ENCODE measurements around the gene IDH2. TPM values are rescaled to one million over a fixed set of nuclear protein-coding genes. Genes with fewer than 3 reads are reported as not detected.
"Not testable (repeated sequence)": the region's sequence is repeated elsewhere in the genome, so short reads cannot be mapped to it uniquely, and the experiment has no call there.

IDH2 gene
- total RNA-seq, 1 experiment from 2014 or later: 48.1 TPM

- BruUV-seq (replicated peaks): no TSS peak
- no peak overlapping the region for H3K4me2 ChIP-seq (ENCODE audit: low read length)
- H3K9ac ChIP-seq (ENCODE audit: low read length): no peak overlapping the region
- POLR2A ChIA-PET: no interaction called here
- TF ChIP-seq TCF7L2 (IDR thresholded peaks at IDR 0.05; ENCODE audit: borderline replicate concordance, extremely low read depth, insufficient read depth, insufficient read length): no peak
- TF ChIP-seq CTCF (IDR thresholded peaks at IDR 0.05 in 2 of 3, conservative IDR thresholded peaks at IDR 0.05 in 1 of 3; ENCODE audit: borderline replicate concordance in 1 of 3, insufficient read depth in 1 of 3, low read depth in 2 of 3, low read length in 2 of 3): no peak
- no peak for TF ChIP-seq FOSL1 (IDR thresholded peaks at IDR 0.05; ENCODE audit: low read depth)
- TF ChIP-seq RAD21 (IDR thresholded peaks at IDR 0.05; ENCODE audit: low read depth): no peak
- no peak for TF ChIP-seq CBX3 (IDR thresholded peaks at IDR 0.05; ENCODE audit: low read depth)
- no peak for TF ChIP-seq EZH2 (IDR thresholded peaks at IDR 0.05)
- no peak for TF ChIP-seq EZH2phosphoT487 (IDR thresholded peaks at IDR 0.05; ENCODE audit: borderline replicate concordance)
- no peak for TF ChIP-seq ZFX (IDR thresholded peaks at IDR 0.05)
- no peak for TF ChIP-seq EGR1 (IDR thresholded peaks at IDR 0.05; ENCODE audit: low read depth)
- TF ChIP-seq ZNF274 (IDR thresholded peaks at IDR 0.05; ENCODE audit: low read depth, low read length): no peak
- TF ChIP-seq ZBTB33 (IDR thresholded peaks at IDR 0.05; ENCODE audit: extremely low read depth, insufficient replicate concordance, low read length): no peak
- TF ChIP-seq YY1 (IDR thresholded peaks at IDR 0.05; ENCODE audit: extremely low read depth, insufficient replicate concordance, low read depth, low read length): no peak
- no peak for TF ChIP-seq ATF3 (IDR thresholded peaks at IDR 0.05)
- no peak for TF ChIP-seq ELF1 (IDR thresholded peaks at IDR 0.05; ENCODE audit: borderline replicate concordance, low read depth)
- no peak for TF ChIP-seq CEBPB (IDR thresholded peaks at IDR 0.05; ENCODE audit: low read depth)
- RAD21 ChIA-PET (ENCODE audit: low non-redundant PET in 1 of 2, low total read pairs in 2 of 2, uncharacterized antibody in 2 of 2, unreplicated experiment in 2 of 2): no interaction called here
- no peaks in the 10 kb centered on the region for H3K9me2 ChIP-seq (ENCODE audit: insufficient read depth)
- H3K36me3 ChIP-seq (ENCODE audit: control insufficient read depth in 1 of 2, insufficient read depth in 2 of 2, low read length in 2 of 2): no peaks in the 10 kb centered on the region
- no peaks in the 10 kb centered on the region for H3K9me3 ChIP-seq (ENCODE audit: control insufficient read depth in 1 of 2, insufficient read depth in 1 of 2, low read depth in 1 of 2, low read length in 2 of 2)
- intact Hi-C loops (cut with micrococcal nuclease): loop anchor here (10.0 kb wide), 1 partner anchor 343 kb away; no protein-coding TSS in a partner anchor
- no peaks in the 10 kb centered on the region for H3K79me2 ChIP-seq (ENCODE audit: insufficient read depth, low read length)
- no peaks in the 10 kb centered on the region for H4K20me1 ChIP-seq (ENCODE audit: insufficient read depth)
- CTCF ChIA-PET: interaction anchor here (1.2 to 2.7 kb wide), 4 partner anchors 10 to 151 kb away, joined by 3 to 19 read pairs (median 13); no protein-coding TSS in a partner anchor
- H2AFZ ChIP-seq (ENCODE audit: low read depth, low read length, poor library complexity, severe bottlenecking): no peak overlapping the region
- no peak overlapping the region for H3K4me3 ChIP-seq (replicated peaks in 1 of 2; ENCODE audit: low read depth in 1 of 2, low read length in 2 of 2)
- H3K4me1 ChIP-seq (ENCODE audit: control insufficient read depth in 1 of 2, insufficient read depth in 2 of 2, low read length in 2 of 2): peaks cover 0 to 7% of the 10 kb centered on the region in 2 experiments; a peak in 3 of 4 replicates
- ATAC-seq (no peak), DNase-seq (ENCODE audit: low read depth, low spot score) (no peak)
- no peak overlapping the region for H3K27ac ChIP-seq (ENCODE audit: low read depth, low read length)
- no peaks in the 10 kb centered on the region for H3K27me3 ChIP-seq (ENCODE audit: insufficient read depth, low read length)
These were observed 39.4 kb upstream of the IDH2 start for GRCh38 chr15:90141646-90142045.

GRCh38 chr15:90139549-90139948 is 37.3 kb upstream of the IDH2 start:
- CTCF ChIA-PET; H2AFZ ChIP-seq (ENCODE audit: low read depth, low read length, poor library complexity, severe bottlenecking); H3K4me1 ChIP-seq (ENCODE audit: control insufficient read depth in 1 of 2, insufficient read depth in 2 of 2, low read length in 2 of 2); H3K4me3 ChIP-seq (replicated peaks in 1 of 2; ENCODE audit: low read depth in 1 of 2, low read length in 2 of 2); H3K9ac ChIP-seq (ENCODE audit: low read length); intact Hi-C loops (cut with micrococcal nuclease); BruUV-seq (replicated peaks); H3K27ac ChIP-seq (ENCODE audit: low read depth, low read length); H3K79me2 ChIP-seq (ENCODE audit: insufficient read depth, low read length); POLR2A ChIA-PET; RAD21 ChIA-PET (ENCODE audit: low non-redundant PET in 1 of 2, low total read pairs in 2 of 2, uncharacterized antibody in 2 of 2, unreplicated experiment in 2 of 2); ATAC-seq; H3K36me3 ChIP-seq (ENCODE audit: control insufficient read depth in 1 of 2, insufficient read depth in 2 of 2, low read length in 2 of 2); H3K9me2 ChIP-seq (ENCODE audit: insufficient read depth); DNase-seq (ENCODE audit: low read depth, low spot score); H4K20me1 ChIP-seq (ENCODE audit: insufficient read depth); H3K27me3 ChIP-seq (ENCODE audit: insufficient read depth, low read length); H3K4me2 ChIP-seq (ENCODE audit: low read length); H3K9me3 ChIP-seq (ENCODE audit: control insufficient read depth in 1 of 2, insufficient read depth in 1 of 2, low read depth in 1 of 2, low read length in 2 of 2): not testable (repeated sequence)
